NT2/D1 (cell line): Measurements from ENCODE around the gene MITF.

Experiments
- YY1 ChIP-seq: IDR thresholded peaks from 2 replicates; pipeline ENCODE4 v1.6.1; 2011; ENCODE audit not compliant: insufficient read length, insufficient read depth
- ZNF274 ChIP-seq: IDR thresholded peaks from 2 replicates; pipeline ENCODE4 v1.6.1; 2011; ENCODE audit warnings: mild to moderate bottlenecking, low read depth, low read length

DNA sequence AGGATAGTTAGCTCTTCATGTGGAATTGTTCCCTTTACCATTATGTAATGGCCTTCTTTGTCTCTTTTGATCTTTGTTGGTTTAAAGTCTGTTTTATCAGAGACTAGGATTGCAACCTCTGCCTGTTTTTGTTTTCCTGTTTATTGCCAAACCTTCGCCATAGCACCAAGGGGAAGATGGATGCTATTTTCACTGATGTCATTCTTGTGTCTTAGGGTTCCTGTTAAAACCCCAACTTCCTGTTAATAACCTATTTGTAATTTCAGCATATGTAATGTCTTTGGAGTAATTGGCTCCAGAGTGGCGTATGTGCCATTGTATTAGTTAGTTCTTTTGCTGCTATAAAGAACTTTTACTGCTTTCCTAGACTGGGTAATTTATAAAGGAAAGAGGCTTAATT, 271.1 kb downstream of the MITF start:
- TF ChIP-seq ZNF274 (no peak), YY1 (no peak)
